SJCRH30 (cell line): ENCODE measurements around the gene SPTLC3. TPM values are rescaled to one million over a fixed set of nuclear protein-coding genes. Genes with fewer than 3 reads are reported as not detected.
"Not testable (repeated sequence)": the region's sequence is repeated elsewhere in the genome, so short reads cannot be mapped to it uniquely, and the experiment has no call there.

ENCODE experiments used
- DNase-seq, 2 experiments: peaks; one replicate each; pipeline ENCODE4 v3.0.0-alpha.2; 2015 to 2020
- H3K27ac ChIP-seq: fragments of 250-450 bp; sonication (Bioruptor Pico); 2 replicates; pipeline ENCODE4 v1.5.1; 2020; ENCODE audit warnings: mild to moderate bottlenecking, moderate library complexity
- H3K27me3 ChIP-seq: fragments of 250-450 bp; sonication (Bioruptor Pico); 2 replicates; pipeline ENCODE4 v1.5.1; 2020; ENCODE audit warnings: mild to moderate bottlenecking, moderate library complexity
- H3K36me3 ChIP-seq: fragments of 250-450 bp; sonication (Bioruptor Pico); 2 replicates; pipeline ENCODE4 v1.5.1; 2020; ENCODE audit warnings: mild to moderate bottlenecking, moderate library complexity
- H3K4me1 ChIP-seq: fragments of 250-450 bp; sonication (Bioruptor Pico); 2 replicates; pipeline ENCODE4 v1.5.1; 2020; ENCODE audit warnings: mild to moderate bottlenecking, moderate library complexity
- H3K4me3 ChIP-seq: fragments of 250-450 bp; sonication (Bioruptor Pico); 2 replicates; pipeline ENCODE4 v1.5.1; 2020; ENCODE audit warnings: mild to moderate bottlenecking, moderate library complexity
- H3K9me3 ChIP-seq: fragments of 250-450 bp; sonication (Bioruptor Pico); replicated peaks from 2 replicates; pipeline ENCODE4 v1.5.1; 2020; ENCODE audit warnings: mild to moderate bottlenecking, moderate library complexity
- total RNA-seq: library from RNA; depleted of rRNA; stranded (reverse); fragments of >200 nt; shearing (Covaris generic); gene quantifications from 2 replicates; pipeline ENCODE4 v1.2.3, GENCODE V29; 2014

SPTLC3 gene
- total RNA-seq, 1 experiment from 2014 or later, result not detected

- H3K9me3 ChIP-seq, result no peaks in the 10 kb centered on the region
- H3K4me1 ChIP-seq, result no peaks in the 10 kb centered on the region
- H3K27ac ChIP-seq, result no peak overlapping the region
- H3K27me3 ChIP-seq, result peaks cover 2% of the 10 kb centered on the region; the same call in 1 of the 2 replicates
- H3K4me3 ChIP-seq, result no peak overlapping the region
- no peaks in the 10 kb centered on the region for H3K36me3 ChIP-seq
- DNase-seq, result no peak
Observed at GRCh38 chr20:12977328-12978125, 31.2 kb upstream of the SPTLC3 start.

GRCh38 chr20:12978126-12978394, 30.7 kb upstream of the SPTLC3 start:
- Histone ChIP-seq H3K4me1 (no peaks in the 10 kb centered on the region), H3K9me3 (no peaks in the 10 kb centered on the region), H3K27me3 (peaks cover 2% of the 10 kb centered on the region; the same call in 1 of the 2 replicates), H3K36me3 (no peaks in the 10 kb centered on the region), H3K4me3 (no peak overlapping the region), H3K27ac (no peak overlapping the region)
- DNase-seq, result no peak

GRCh38 chr20:12978613-12979495, 29.9 kb upstream of the SPTLC3 start:
- Histone ChIP-seq H3K4me3 (no peak overlapping the region), H3K27ac (no peak overlapping the region), H3K36me3 (no peaks in the 10 kb centered on the region), H3K9me3 (no peaks in the 10 kb centered on the region), H3K4me1 (no peaks in the 10 kb centered on the region), H3K27me3 (peaks cover 2% of the 10 kb centered on the region; the same call in 1 of the 2 replicates)
- no peak for DNase-seq

GRCh38 chr20:12979713-12980112, 29.1 kb upstream of the SPTLC3 start:
- not testable (repeated sequence) for H3K27me3 ChIP-seq

GRCh38 chr20:12982098-12982497, 26.7 kb upstream of the SPTLC3 start:
- no peaks in the 10 kb centered on the region for H3K4me1 ChIP-seq

More at GRCh38 chr20:12979713-12980112, 29.1 kb upstream of the SPTLC3 start:
- not testable (repeated sequence) for H3K4me3 ChIP-seq, H3K9me3 ChIP-seq, H3K36me3 ChIP-seq, H3K27ac ChIP-seq, H3K4me1 ChIP-seq, DNase-seq

GRCh38 chr20:12984069-12984765, 24.6 kb upstream of the SPTLC3 start:
- H3K4me1 ChIP-seq, result no peaks in the 10 kb centered on the region
- no peak for DNase-seq
- no peak overlapping the region for H3K27ac ChIP-seq
- H3K9me3 ChIP-seq, result no peaks in the 10 kb centered on the region
- H3K4me3 ChIP-seq, result no peak overlapping the region
- H3K36me3 ChIP-seq, result no peaks in the 10 kb centered on the region
- H3K27me3 ChIP-seq, result no peaks in the 10 kb centered on the region

More at GRCh38 chr20:12982098-12982497, 26.7 kb upstream of the SPTLC3 start:
- no peaks in the 10 kb centered on the region for H3K36me3 ChIP-seq
- no peak overlapping the region for H3K4me3 ChIP-seq
- no peaks in the 10 kb centered on the region for H3K27me3 ChIP-seq
- no peaks in the 10 kb centered on the region for H3K9me3 ChIP-seq
- DNase-seq, result no peak
- no peak overlapping the region for H3K27ac ChIP-seq

- Histone ChIP-seq H3K9me3 (no peaks in the 10 kb centered on the region), H3K4me3 (no peak overlapping the region), H3K4me1 (no peaks in the 10 kb centered on the region), H3K36me3 (no peaks in the 10 kb centered on the region), H3K27me3 (no peaks in the 10 kb centered on the region), H3K27ac (no peak overlapping the region)
- no peak for DNase-seq
Observed at GRCh38 chr20:12984863-12985262, 23.9 kb upstream of the SPTLC3 start.

- Histone ChIP-seq H3K4me3 (no peak overlapping the region), H3K4me1 (no peaks in the 10 kb centered on the region), H3K9me3 (no peaks in the 10 kb centered on the region), H3K36me3 (no peaks in the 10 kb centered on the region), H3K27me3 (no peaks in the 10 kb centered on the region), H3K27ac (no peak overlapping the region)
- DNase-seq, result no peak
Observed at GRCh38 chr20:12987261-12987660, 21.5 kb upstream of the SPTLC3 start.

GRCh38 chr20:12989586-12990115, 19.1 kb upstream of the SPTLC3 start:
- H3K9me3 ChIP-seq, result no peaks in the 10 kb centered on the region; the same call in 1 of the 2 replicates

GRCh38 chr20:12997128-12997655, 11.6 kb upstream of the SPTLC3 start:
- no peak overlapping the region for H3K27ac ChIP-seq
- no peaks in the 10 kb centered on the region for H3K36me3 ChIP-seq
- no peaks in the 10 kb centered on the region for H3K27me3 ChIP-seq
- no peak overlapping the region for H3K4me3 ChIP-seq
- no peak for DNase-seq
- H3K4me1 ChIP-seq, result no peaks in the 10 kb centered on the region
- H3K9me3 ChIP-seq, result no peaks in the 10 kb centered on the region; the same call in 1 of the 2 replicates

More at GRCh38 chr20:12989586-12990115, 19.1 kb upstream of the SPTLC3 start:
- Histone ChIP-seq H3K27me3 (no peaks in the 10 kb centered on the region), H3K4me3 (no peak overlapping the region), H3K36me3 (no peaks in the 10 kb centered on the region), H3K27ac (no peak overlapping the region), H3K4me1 (no peaks in the 10 kb centered on the region)
- no peak for DNase-seq

GRCh38 chr20:12998046-12998445, 10.7 kb upstream of the SPTLC3 start:
- H3K36me3 ChIP-seq, result no peaks in the 10 kb centered on the region
- no peak for DNase-seq
- H3K9me3 ChIP-seq, result no peaks in the 10 kb centered on the region; the same call in 1 of the 2 replicates
- H3K27me3 ChIP-seq, result no peaks in the 10 kb centered on the region
- H3K27ac ChIP-seq, result no peak overlapping the region
- H3K4me3 ChIP-seq, result no peak overlapping the region
- H3K4me1 ChIP-seq, result no peaks in the 10 kb centered on the region

GRCh38 chr20:12999201-12999600, 9.6 kb upstream of the SPTLC3 start:
- Histone ChIP-seq H3K27ac (no peak overlapping the region), H3K4me3 (no peak overlapping the region), H3K4me1 (no peaks in the 10 kb centered on the region), H3K27me3 (no peaks in the 10 kb centered on the region), H3K9me3 (no peaks in the 10 kb centered on the region; the same call in 1 of the 2 replicates), H3K36me3 (no peaks in the 10 kb centered on the region)
- no peak for DNase-seq

GRCh38 chr20:13002251-13002650, 6.5 kb upstream of the SPTLC3 start:
- Histone ChIP-seq H3K9me3 (no peaks in the 10 kb centered on the region), H3K4me3 (no peak overlapping the region), H3K36me3 (no peaks in the 10 kb centered on the region), H3K27ac (no peak overlapping the region), H3K4me1 (no peaks in the 10 kb centered on the region), H3K27me3 (no peaks in the 10 kb centered on the region)
- DNase-seq, result no peak

- H3K4me3 ChIP-seq, result no peak overlapping the region
- no peak overlapping the region for H3K27ac ChIP-seq
- no peak for DNase-seq
- H3K4me1 ChIP-seq, result no peaks in the 10 kb centered on the region
- no peaks in the 10 kb centered on the region for H3K9me3 ChIP-seq
- no peaks in the 10 kb centered on the region for H3K36me3 ChIP-seq
- H3K27me3 ChIP-seq, result no peaks in the 10 kb centered on the region
Observed at GRCh38 chr20:13006825-13007224, 1.9 kb upstream of the SPTLC3 start.
